GM12872 (cell line): ENCODE results near the gene PTPRT.

Source experiments
- TF ChIP-seq, protein P1 (sequence below): IDR thresholded peaks from 3 replicates; pipeline ENCODE4 v1.5.1; 2011; ENCODE audit warnings: low read depth, mild to moderate bottlenecking, low read length, moderate library complexity; ENCODE audit not compliant: insufficient read depth

Gene PTPRT

DNA sequence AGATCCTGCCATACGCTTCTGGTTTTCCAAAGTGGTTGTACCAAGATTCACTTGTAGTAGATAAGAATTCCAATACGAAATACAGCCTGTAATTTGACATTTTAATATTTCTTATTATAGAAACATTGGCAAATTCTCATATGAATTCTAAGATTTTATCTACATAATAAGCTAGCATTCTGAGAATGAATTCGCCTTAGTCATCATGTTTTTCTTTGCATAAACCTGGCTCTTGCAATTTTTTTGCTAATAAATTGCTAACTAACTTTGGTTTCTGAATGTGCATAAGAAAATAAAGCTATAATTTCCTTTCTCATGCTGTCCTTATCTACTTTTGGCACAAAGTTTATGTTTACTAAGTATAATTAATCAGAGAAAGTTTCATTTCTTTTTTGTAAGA lies 673.0 kb downstream of the PTPRT start:
- TF ChIP-seq, protein P1, sequence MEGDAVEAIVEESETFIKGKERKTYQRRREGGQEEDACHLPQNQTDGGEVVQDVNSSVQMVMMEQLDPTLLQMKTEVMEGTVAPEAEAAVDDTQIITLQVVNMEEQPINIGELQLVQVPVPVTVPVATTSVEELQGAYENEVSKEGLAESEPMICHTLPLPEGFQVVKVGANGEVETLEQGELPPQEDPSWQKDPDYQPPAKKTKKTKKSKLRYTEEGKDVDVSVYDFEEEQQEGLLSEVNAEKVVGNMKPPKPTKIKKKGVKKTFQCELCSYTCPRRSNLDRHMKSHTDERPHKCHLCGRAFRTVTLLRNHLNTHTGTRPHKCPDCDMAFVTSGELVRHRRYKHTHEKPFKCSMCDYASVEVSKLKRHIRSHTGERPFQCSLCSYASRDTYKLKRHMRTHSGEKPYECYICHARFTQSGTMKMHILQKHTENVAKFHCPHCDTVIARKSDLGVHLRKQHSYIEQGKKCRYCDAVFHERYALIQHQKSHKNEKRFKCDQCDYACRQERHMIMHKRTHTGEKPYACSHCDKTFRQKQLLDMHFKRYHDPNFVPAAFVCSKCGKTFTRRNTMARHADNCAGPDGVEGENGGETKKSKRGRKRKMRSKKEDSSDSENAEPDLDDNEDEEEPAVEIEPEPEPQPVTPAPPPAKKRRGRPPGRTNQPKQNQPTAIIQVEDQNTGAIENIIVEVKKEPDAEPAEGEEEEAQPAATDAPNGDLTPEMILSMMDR = no peak

DNA sequence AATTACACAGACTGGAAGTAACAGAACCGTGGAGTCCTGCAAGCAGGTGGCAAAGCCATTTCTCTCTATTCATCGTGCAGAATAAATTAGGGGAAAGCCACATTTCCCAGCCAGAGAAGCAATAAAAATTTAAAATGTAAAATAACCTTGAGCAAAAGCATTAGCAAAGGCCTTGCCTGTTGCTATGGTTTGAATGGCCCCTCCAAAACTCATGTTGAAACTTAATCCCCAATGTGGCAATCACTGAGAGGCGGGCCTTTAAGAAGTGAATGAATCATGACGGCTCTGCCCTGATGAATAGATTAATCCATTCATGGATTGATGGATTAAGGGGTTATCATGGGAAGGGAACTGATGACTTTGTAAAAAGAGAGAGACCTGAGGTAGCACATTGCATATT lies 679.0 kb downstream of the PTPRT start:
- TF ChIP-seq, protein P1 = no peak

DNA sequence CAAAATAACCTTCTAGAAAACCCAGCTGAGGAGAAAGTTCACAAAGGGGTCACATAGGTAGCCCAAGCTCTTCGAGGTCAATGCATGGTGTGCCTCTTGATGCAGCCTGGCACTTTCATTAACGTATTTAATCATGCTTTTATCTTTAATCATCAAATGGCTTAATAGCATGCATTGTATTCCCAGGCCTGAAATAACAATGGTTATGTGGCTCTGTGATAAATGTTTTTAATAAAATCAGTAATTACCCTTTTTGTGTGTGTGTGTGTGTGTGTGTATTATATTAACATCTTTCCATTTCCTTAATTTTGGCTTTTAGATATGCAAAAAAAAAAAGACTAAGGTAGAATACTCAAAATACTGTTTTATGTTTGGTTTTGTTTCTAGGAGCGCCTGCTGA lies 681.8 kb downstream of the PTPRT start:
- TF ChIP-seq, protein P1 = no peak

DNA sequence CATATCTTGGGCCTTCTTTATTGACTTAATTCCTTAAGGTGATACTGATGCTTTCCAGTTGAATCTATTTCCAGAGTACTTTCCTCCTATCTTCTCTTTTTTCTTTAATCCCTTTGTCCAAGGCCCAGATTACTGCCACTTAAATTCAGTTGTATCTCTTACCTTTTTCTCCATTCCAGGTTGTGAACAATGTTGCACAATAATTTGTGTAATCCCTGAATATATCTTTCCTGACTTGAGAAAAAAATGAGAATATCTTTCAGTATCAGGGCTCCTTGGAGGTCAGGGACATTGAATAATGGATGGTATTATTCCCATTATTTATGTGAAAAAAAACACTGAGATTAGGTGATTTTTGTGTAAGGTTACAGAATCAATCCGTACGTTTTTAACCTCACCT lies 683.3 kb downstream of the PTPRT start:
- TF ChIP-seq, protein P1 = no peak

DNA sequence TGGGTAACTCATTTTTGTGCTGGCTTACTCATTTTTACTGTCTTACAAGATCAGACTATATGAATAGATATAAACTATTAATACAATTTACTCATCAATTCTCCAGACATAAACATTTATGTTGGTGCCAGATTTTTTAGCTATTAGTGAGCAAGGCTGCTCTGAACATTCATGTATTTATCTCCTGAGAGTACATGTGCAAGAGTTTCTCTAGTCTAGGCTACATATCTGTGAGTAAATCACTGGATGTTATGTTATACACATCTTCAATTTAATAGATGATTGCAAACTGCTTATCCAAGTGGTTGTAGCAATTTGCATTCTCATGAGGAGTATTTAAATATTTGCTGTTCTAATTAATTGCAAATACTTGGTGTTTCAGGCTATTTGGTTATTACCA lies 687.1 kb downstream of the PTPRT start:
- TF ChIP-seq, protein P1 = no peak

DNA sequence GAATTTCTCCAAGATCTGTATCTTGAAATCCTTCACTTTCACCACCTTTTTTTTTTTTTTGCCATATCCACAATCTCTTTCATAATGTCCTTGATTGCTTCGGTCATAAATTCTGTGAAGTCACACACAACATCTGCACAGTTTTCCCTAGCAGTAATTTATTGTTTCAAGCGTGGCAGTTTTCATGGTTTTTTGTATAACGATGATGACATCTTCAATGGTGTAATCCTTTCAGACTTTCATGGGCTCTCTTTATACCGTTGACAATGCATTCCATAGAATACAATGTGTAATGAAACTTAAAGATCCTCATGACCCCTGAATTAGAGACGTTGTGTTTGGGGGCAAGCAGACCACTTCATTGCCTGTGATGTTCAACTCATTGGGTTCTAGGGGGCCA lies 693.1 kb downstream of the PTPRT start:
- TF ChIP-seq, protein P1 = no peak

DNA sequence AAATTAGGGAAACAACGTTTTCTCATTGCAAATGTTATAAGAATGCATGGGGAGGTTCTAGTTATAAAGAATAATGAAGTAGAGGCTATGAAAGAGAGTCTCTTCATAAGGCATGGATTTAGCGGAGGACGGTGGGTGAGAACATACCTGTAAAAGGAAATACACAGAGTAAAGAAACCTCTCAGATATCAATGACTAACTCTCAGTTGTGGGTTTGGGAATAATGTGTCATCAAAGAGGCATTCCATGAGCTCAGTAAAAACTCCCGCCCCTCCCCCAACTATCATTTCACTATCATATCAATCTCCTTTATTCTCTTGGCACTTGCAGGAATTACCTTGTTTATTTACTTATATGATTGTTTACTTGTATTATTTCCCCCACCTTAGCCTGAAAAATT lies 695.4 kb downstream of the PTPRT start:
- TF ChIP-seq, protein P1 = no peak

DNA sequence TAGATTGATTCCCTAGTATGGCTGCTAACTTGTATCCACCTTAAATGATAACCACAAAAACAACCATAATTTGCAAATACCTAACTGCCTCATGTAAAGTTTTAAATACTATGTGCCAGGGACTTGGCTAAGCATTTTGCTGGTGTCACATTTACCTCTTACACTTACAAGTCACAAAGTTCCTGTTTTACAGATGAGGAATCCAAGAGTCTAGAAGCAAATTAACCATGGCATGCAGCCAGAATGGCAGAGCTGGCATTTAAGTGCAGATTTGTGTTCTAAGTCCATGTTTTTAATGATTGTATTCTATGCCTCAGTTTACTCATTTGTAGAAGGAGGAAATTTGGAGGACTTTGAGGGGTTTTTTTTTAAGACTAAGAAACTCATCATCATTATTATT lies 696.7 kb downstream of the PTPRT start:
- TF ChIP-seq, protein P1 = no peak
